Osteoblast (primary cell): ENCODE data around the gene HDAC9. TPM values are rescaled to one million over a fixed set of nuclear protein-coding genes. Genes with fewer than 3 reads are reported as not detected.

Source experiments
- DNase-seq: peaks from one replicate; pipeline ENCODE4 v3.0.0; 2011; ENCODE audit warnings: low spot score, mixed read lengths; ENCODE audit not compliant: insufficient read length; ENCODE audit errors: missing footprints
- H2AFZ ChIP-seq: 2 replicates; pipeline ENCODE4 v1.6.0; 2011; ENCODE audit warnings: mild to moderate bottlenecking, low read length
- H3K27ac ChIP-seq: 2 replicates; pipeline ENCODE4 v1.5.1; 2011; ENCODE audit warnings: mild to moderate bottlenecking, low read depth, low read length, moderate library complexity
- H3K27me3 ChIP-seq: 2 replicates; pipeline ENCODE4 v1.6.0; 2012; ENCODE audit warnings: mild to moderate bottlenecking, control low read depth, inconsistent platforms, low read length, moderate library complexity; ENCODE audit not compliant: insufficient read depth
- H3K36me3 ChIP-seq: 2 replicates; pipeline ENCODE4 v1.5.1; 2011; ENCODE audit warnings: mild to moderate bottlenecking, low read length, control low read depth, moderate library complexity; ENCODE audit not compliant: insufficient read depth
- H3K4me1 ChIP-seq: 2 replicates; pipeline ENCODE4 v1.5.1; 2011; ENCODE audit warnings: mild to moderate bottlenecking, low read length, control low read depth, moderate library complexity; ENCODE audit not compliant: insufficient read depth
- H3K4me2 ChIP-seq: 2 replicates; pipeline ENCODE4 v1.6.0; 2011; ENCODE audit warnings: mild to moderate bottlenecking, low read length; ENCODE audit not compliant: insufficient read depth
- H3K4me3 ChIP-seq: fragments of 200-600 bp; sonication (generic); 3 replicates; pipeline ENCODE4 v1.5.1; 2012; ENCODE audit warnings: mild to moderate bottlenecking, low read length, inconsistent platforms; ENCODE audit not compliant: insufficient read depth
- H3K79me2 ChIP-seq: 2 replicates; pipeline ENCODE4 v1.6.0; 2012; ENCODE audit warnings: mild to moderate bottlenecking, low read length, control low read depth, inconsistent platforms; ENCODE audit not compliant: insufficient read depth
- H3K9me3 ChIP-seq: 2 replicates; pipeline ENCODE4 v1.5.1; 2011; ENCODE audit warnings: low read depth, low read length, control low read depth
- H4K20me1 ChIP-seq: 2 replicates; pipeline ENCODE4 v1.6.0; 2012; ENCODE audit warnings: mild to moderate bottlenecking, low read length, control low read depth; ENCODE audit not compliant: insufficient read depth
- total RNA-seq: library from RNA; depleted of rRNA; stranded (reverse); fragments of >200 nt; gene quantifications from 2 replicates; pipeline ENCODE4 v1.2.3, GENCODE V29; 2012
- TF ChIP-seq, protein P1 (sequence below): IDR thresholded peaks from 2 replicates; pipeline ENCODE4 v1.5.1; 2011; ENCODE audit warnings: mild to moderate bottlenecking, low read depth, low read length, moderate library complexity; ENCODE audit errors: extremely low read depth

Gene HDAC9
- total RNA-seq, 1 donor = 21.7 TPM

GRCh38 chr7:18552943-18553604 is 57.5 kb downstream of the HDAC9 start:
- Histone ChIP-seq H3K79me2 (peaks cover 2% of the 10 kb centered on the region), H3K27me3 (no peaks in the 10 kb centered on the region), H2AFZ (peak overlapping the region; percentile 68), H3K27ac (peak overlapping the region; percentile 0), H3K4me3 (no peak overlapping the region), H3K9me3 (no peaks in the 10 kb centered on the region), H4K20me1 (no peaks in the 10 kb centered on the region), H3K4me1 (peaks cover 26% of the 10 kb centered on the region), H3K36me3 (no peaks in the 10 kb centered on the region), H3K4me2 (peak overlapping the region; percentile 22)
- DNase-seq = peak; percentile 43
- TF ChIP-seq, protein P1, sequence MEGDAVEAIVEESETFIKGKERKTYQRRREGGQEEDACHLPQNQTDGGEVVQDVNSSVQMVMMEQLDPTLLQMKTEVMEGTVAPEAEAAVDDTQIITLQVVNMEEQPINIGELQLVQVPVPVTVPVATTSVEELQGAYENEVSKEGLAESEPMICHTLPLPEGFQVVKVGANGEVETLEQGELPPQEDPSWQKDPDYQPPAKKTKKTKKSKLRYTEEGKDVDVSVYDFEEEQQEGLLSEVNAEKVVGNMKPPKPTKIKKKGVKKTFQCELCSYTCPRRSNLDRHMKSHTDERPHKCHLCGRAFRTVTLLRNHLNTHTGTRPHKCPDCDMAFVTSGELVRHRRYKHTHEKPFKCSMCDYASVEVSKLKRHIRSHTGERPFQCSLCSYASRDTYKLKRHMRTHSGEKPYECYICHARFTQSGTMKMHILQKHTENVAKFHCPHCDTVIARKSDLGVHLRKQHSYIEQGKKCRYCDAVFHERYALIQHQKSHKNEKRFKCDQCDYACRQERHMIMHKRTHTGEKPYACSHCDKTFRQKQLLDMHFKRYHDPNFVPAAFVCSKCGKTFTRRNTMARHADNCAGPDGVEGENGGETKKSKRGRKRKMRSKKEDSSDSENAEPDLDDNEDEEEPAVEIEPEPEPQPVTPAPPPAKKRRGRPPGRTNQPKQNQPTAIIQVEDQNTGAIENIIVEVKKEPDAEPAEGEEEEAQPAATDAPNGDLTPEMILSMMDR = no peak

GRCh38 chr7:18553605-18554003 is 58.1 kb downstream of the HDAC9 start:
- peaks cover 2% of the 10 kb centered on the region for H3K79me2 ChIP-seq
- peak; percentile 14 for DNase-seq
- TF ChIP-seq, protein P1 = no peak
- peak overlapping the region; percentile 22 for H3K4me2 ChIP-seq
- H4K20me1 ChIP-seq = no peaks in the 10 kb centered on the region
- peaks cover 31% of the 10 kb centered on the region for H3K4me1 ChIP-seq
- peak overlapping the region; percentile 0 for H3K27ac ChIP-seq
- peak overlapping the region; percentile 68 for H2AFZ ChIP-seq
- no peaks in the 10 kb centered on the region for H3K9me3 ChIP-seq
- H3K27me3 ChIP-seq = no peaks in the 10 kb centered on the region
- H3K36me3 ChIP-seq = no peaks in the 10 kb centered on the region
- no peak overlapping the region for H3K4me3 ChIP-seq

- Histone ChIP-seq H4K20me1 (no peaks in the 10 kb centered on the region), H3K4me2 (no peak overlapping the region), H3K27me3 (no peaks in the 10 kb centered on the region), H3K36me3 (no peaks in the 10 kb centered on the region), H3K27ac (no peak overlapping the region), H2AFZ (no peak overlapping the region), H3K4me3 (no peak overlapping the region), H3K4me1 (peaks cover 41% of the 10 kb centered on the region), H3K9me3 (no peaks in the 10 kb centered on the region), H3K79me2 (peaks cover 2% of the 10 kb centered on the region)
- TF ChIP-seq, protein P1 = no peak
- DNase-seq = peak; percentile 82
Observed at GRCh38 chr7:18555120-18555519, 59.6 kb downstream of the HDAC9 start.

GRCh38 chr7:18555968-18556367 is 60.4 kb downstream of the HDAC9 start:
- H4K20me1 ChIP-seq = no peaks in the 10 kb centered on the region
- H2AFZ ChIP-seq = no peak overlapping the region
- no peak overlapping the region for H3K27ac ChIP-seq
- TF ChIP-seq, protein P1 = no peak
- no peaks in the 10 kb centered on the region for H3K27me3 ChIP-seq
- H3K79me2 ChIP-seq = peaks cover 2% of the 10 kb centered on the region
- H3K9me3 ChIP-seq = no peaks in the 10 kb centered on the region
- H3K4me2 ChIP-seq = no peak overlapping the region
- DNase-seq = no peak
- no peaks in the 10 kb centered on the region for H3K36me3 ChIP-seq
- no peak overlapping the region for H3K4me3 ChIP-seq
- H3K4me1 ChIP-seq = peaks cover 41% of the 10 kb centered on the region
